Left lung (tissue), 10 donors: ENCODE results near the gene PTH1R. TPM values are rescaled to one million over a fixed set of nuclear protein-coding genes. Genes with fewer than 3 reads are reported as not detected.

Experiments
- ATAC-seq: fragments of 200-7000 bp; cut with Tn5 transposase; one replicate; pipeline ENCODE4 v1.9.1; 2020; ENCODE audit warnings: moderate library complexity
- DNase-seq, 4 donors: peaks; one replicate each; pipeline ENCODE4 v3.0.0-alpha.2; 2013 to 2020
- H3K27ac ChIP-seq, 2 donors: fragments of 200-600 bp; sonication (generic) in 1 of 2; one replicate each; pipeline versions ENCODE4 v1.5.0 to v1.8.0; 2020 to 2021
- H3K27me3 ChIP-seq, 2 donors: fragments of 200-600 bp; sonication (generic) in 1 of 2; one replicate each; pipeline versions ENCODE4 v1.5.0 to v1.8.0; 2020 to 2021
- H3K36me3 ChIP-seq, 2 donors: fragments of 200-600 bp; sonication (generic) in 1 of 2; one replicate each; pipeline versions ENCODE4 v1.5.0 to v1.8.0; 2020 to 2021
- H3K4me1 ChIP-seq, 2 donors: fragments of 200-600 bp; one replicate each; pipeline ENCODE4 v1.8.0; 2021
- H3K4me3 ChIP-seq, 2 donors: fragments of 200-600 bp; sonication (generic) in 1 of 2; one replicate each; pipeline versions ENCODE4 v1.5.0 to v1.8.0; 2020 to 2021; ENCODE audit warnings: mild to moderate bottlenecking in 1 of 2
- H3K9me3 ChIP-seq, 2 donors: fragments of 200-600 bp; sonication (generic) in 1 of 2; one replicate each; pipeline versions ENCODE4 v1.5.0 to v1.8.0; 2020 to 2021
- CTCF ChIP-seq, 2 donors: fragments of 200-600 bp; sonication (generic) in 1 of 2; IDR thresholded peaks; one replicate each; pipeline versions ENCODE4 v1.5.0 to v1.8.0; 2021; ENCODE audit warnings: antibody characterized with exemption in 2 of 2
- intact Hi-C, 2 donors: fragments of 100-400 bp; cut with DNase I; formaldehyde crosslinking; loops; one replicate each; pipeline versions ENCODE4 v1.11.2 to v1.14.2; 2022
- polyA plus RNA-seq, 6 donors: library from polyadenylated mRNA; unstranded; fragments of 120-200 nt; gene quantifications; one replicate each; pipeline ENCODE4 v1.2.1, GENCODE V29; 2013; ENCODE audit not compliant: insufficient read length in 6 of 6
- total RNA-seq, 2 donors: library from RNA; stranded (reverse); fragmentation: NEBNext Ultra II Directional; extraction: Animal tissue kit (Norgen Biotek cat#: 25700); gene quantifications; one replicate each; pipeline ENCODE4 v1.2.1, GENCODE V29; 2021
- donor health status: DM: no; HTN: yes; CAD: no.
- donor health status: DM: no; HTN: no; CAD: no.

The PTH1R gene
- total and polyA plus RNA-seq, 8 donors, result 12.0 to 131 (median 73.6) TPM

DNA sequence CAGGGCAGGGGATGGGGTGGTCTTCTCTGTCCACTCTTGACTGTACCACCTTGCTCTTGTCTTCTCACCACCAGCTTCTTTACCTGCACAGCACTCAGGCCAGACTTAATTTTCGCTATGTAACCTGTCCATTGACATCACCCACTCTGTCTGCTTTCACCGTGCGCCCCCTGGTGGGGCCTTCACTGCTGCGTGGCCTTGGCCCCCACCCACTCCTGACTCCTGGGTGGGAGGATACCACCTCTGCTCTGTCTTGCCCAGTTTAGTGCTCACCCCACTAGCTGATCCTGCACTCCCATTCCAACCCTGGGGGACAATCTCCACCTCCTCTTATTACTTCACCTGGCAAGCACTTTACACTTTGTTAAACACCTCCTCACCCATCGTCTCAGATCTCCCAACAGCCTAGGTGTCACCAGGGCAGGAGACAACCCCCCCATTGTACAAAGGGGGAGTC is 17.7 kb downstream of the PTH1R start:
- Histone ChIP-seq H3K4me3 (no peak overlapping the region), H3K36me3 (no peaks in the 10 kb centered on the region), H3K27me3 (peaks cover 10 to 74% of the 10 kb centered on the region in 2 donors), H3K9me3 (no peaks in the 10 kb centered on the region), H3K4me1 (peaks cover 5 to 34% of the 10 kb centered on the region in 2 donors), H3K27ac (no peak overlapping the region)
- intact Hi-C loops, result no loop called here
- ATAC-seq (peak; percentile 58), DNase-seq (peak in 3 of 4 donors; percentile 44 to 89 (median 58))
- peak; percentile 74 to 81 for TF ChIP-seq CTCF (IDR thresholded peaks at IDR 0.05)

DNA sequence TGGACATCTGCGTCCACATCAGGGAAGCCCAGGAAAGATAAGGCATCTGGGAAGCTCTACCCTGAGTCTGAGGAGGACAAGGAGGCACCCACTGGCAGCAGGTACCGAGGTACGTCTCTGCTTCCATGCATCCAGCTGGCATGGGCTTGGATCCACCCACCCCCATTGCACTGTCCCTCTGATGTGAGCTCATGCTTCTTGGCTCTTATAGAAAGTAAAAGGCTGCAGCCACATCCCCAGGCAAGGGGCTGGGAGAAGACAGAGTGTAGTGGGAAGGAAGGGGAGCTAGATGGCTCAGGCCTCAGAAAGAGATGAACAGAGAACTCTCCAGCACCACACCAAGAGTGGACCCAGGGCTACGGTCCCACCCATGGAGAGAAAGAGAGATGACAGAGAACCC is 18.2 kb downstream of the PTH1R start:
- no peak for DNase-seq
- H3K4me3 ChIP-seq, result no peak overlapping the region
- H3K9me3 ChIP-seq, result no peaks in the 10 kb centered on the region
- ATAC-seq, result no peak
- peaks cover 10 to 69% of the 10 kb centered on the region in 2 donors for H3K27me3 ChIP-seq
- intact Hi-C loops, result no loop called here
- no peak overlapping the region for H3K27ac ChIP-seq
- TF ChIP-seq CTCF (IDR thresholded peaks at IDR 0.05), result no peak
- peaks cover 5 to 34% of the 10 kb centered on the region in 2 donors for H3K4me1 ChIP-seq
- H3K36me3 ChIP-seq, result no peaks in the 10 kb centered on the region

DNA sequence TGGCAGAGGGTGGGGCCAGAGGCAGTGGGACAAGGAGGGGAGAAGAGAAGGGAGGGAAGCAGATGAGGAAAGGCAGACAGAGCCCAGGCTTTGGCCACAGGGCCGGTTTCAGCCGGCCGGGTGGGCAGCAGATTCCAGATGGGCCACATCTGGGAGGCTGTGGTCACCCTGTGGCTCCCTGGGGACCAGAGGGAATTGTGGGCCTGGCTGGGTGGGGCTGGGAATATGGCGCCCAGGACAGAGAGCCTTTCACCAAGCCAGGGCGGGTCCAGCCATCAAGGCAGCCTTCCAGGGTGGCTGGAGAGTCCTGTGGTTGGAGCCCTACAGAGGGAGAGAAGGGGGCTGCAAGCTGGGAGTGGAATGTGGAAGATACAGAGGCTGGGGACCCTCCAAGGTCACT is 18.9 kb downstream of the PTH1R start:
- no peak overlapping the region for H3K27ac ChIP-seq
- ATAC-seq (no peak), DNase-seq (peak in 1 of 4 donors; percentile 51)
- no peak for TF ChIP-seq CTCF (IDR thresholded peaks at IDR 0.05)
- peaks cover 10 to 63% of the 10 kb centered on the region in 2 donors for H3K27me3 ChIP-seq
- intact Hi-C loops, result no loop called here
- H3K9me3 ChIP-seq, result no peaks in the 10 kb centered on the region
- H3K4me1 ChIP-seq, result peaks cover 5 to 34% of the 10 kb centered on the region in 2 donors
- H3K4me3 ChIP-seq, result no peak overlapping the region
- no peaks in the 10 kb centered on the region for H3K36me3 ChIP-seq

GRCh38 chr3:46897031-46897430 is 19.5 kb downstream of the PTH1R start:
- intact Hi-C loops, result no loop called here
- peaks cover 10 to 60% of the 10 kb centered on the region in 2 donors for H3K27me3 ChIP-seq
- no peaks in the 10 kb centered on the region for H3K36me3 ChIP-seq
- H3K4me3 ChIP-seq, result no peak overlapping the region
- ATAC-seq (no peak), DNase-seq (no peak)
- no peaks in the 10 kb centered on the region for H3K9me3 ChIP-seq
- no peak for TF ChIP-seq CTCF (IDR thresholded peaks at IDR 0.05)
- no peak overlapping the region for H3K27ac ChIP-seq
- peaks cover 5 to 31% of the 10 kb centered on the region in 2 donors for H3K4me1 ChIP-seq

- TF ChIP-seq CTCF (IDR thresholded peaks at IDR 0.05), result no peak
- H3K4me1 ChIP-seq, result peaks cover 1 to 22% of the 10 kb centered on the region in 2 donors
- DNase-seq (peak in 1 of 4 donors; percentile 47), ATAC-seq (no peak)
- intact Hi-C loops, result no loop called here
- H3K27me3 ChIP-seq, result peaks cover 10 to 51% of the 10 kb centered on the region in 2 donors
- H3K27ac ChIP-seq, result no peak overlapping the region
- H3K4me3 ChIP-seq, result no peak overlapping the region
- no peaks in the 10 kb centered on the region for H3K36me3 ChIP-seq
- H3K9me3 ChIP-seq, result no peaks in the 10 kb centered on the region
Measured at GRCh38 chr3:46897829-46898320, 20.4 kb downstream of the PTH1R start.
